ENCODE data around the gene TRA2B.

The TRA2B gene

GRCh38 chr3:185977679-185978040, 39.8 kb upstream of the TRA2B start:
- H3K4me2 ChIP-seq (ENCODE audit: low read length) = no peak overlapping the region
- no peak overlapping the region for H3K4me3 ChIP-seq (ENCODE audit: low read depth, low read length)
- H3K23ac ChIP-seq (ENCODE audit: low read length) = no peak overlapping the region
- no peak overlapping the region for H3K18ac ChIP-seq (ENCODE audit: low read length)
- H4K12ac ChIP-seq (ENCODE audit: low read depth, low read length) = no peak overlapping the region
- no peak overlapping the region for H2BK120ac ChIP-seq (ENCODE audit: insufficient read depth, low read length, poor library complexity)
- H2BK5ac ChIP-seq (ENCODE audit: low read depth, low read length, poor library complexity) = no peak overlapping the region
- H4K91ac ChIP-seq (ENCODE audit: low read depth, low read length) = no peak overlapping the region
- H2BK12ac ChIP-seq (ENCODE audit: low read length) = no peak overlapping the region
- no peak overlapping the region for H3K27ac ChIP-seq (ENCODE audit: low read depth, low read length)
- no peak for DNase-seq
- no peaks in the 10 kb centered on the region for H3K79me1 ChIP-seq (ENCODE audit: low read length)
- WGBS (ENCODE audit: extremely low coverage, insufficient coverage, insufficient read length) = no CpG with 5 or more reads among the region's 3 CpGs
- H3K4ac ChIP-seq (ENCODE audit: low read depth, low read length) = no peak overlapping the region
- no peaks in the 10 kb centered on the region for H3K36me3 ChIP-seq (ENCODE audit: control insufficient read depth in 1 of 2, insufficient read depth in 2 of 2, low read length in 2 of 2)
- H2AK5ac ChIP-seq (ENCODE audit: low read length) = no peak overlapping the region
- no peaks in the 10 kb centered on the region for H3K27me3 ChIP-seq (ENCODE audit: insufficient read depth, low read length)
- no peak overlapping the region for H4K8ac ChIP-seq (ENCODE audit: low read depth, low read length)
- no peaks in the 10 kb centered on the region for H3K4me1 ChIP-seq (ENCODE audit: control insufficient read depth in 1 of 2, insufficient read depth in 2 of 2, low read length in 2 of 2)
- no peaks in the 10 kb centered on the region for H3K79me2 ChIP-seq (ENCODE audit: control insufficient read depth, insufficient read depth, low read length, poor library complexity)
- H3K14ac ChIP-seq (ENCODE audit: low read length) = no peak overlapping the region
- no peak overlapping the region for H3K9ac ChIP-seq (ENCODE audit: low read length)
- H3K9me3 ChIP-seq (ENCODE audit: insufficient read depth, low read depth, low read length) = no peaks in the 10 kb centered on the region
- no peak overlapping the region for H2AFZ ChIP-seq (ENCODE audit: insufficient read depth, low read length, poor library complexity)

GRCh38 chr3:185976977-185977678, 39.3 kb upstream of the TRA2B start:
- no peaks in the 10 kb centered on the region for H3K79me2 ChIP-seq (ENCODE audit: control insufficient read depth, insufficient read depth, low read length, poor library complexity)
- H3K79me1 ChIP-seq (ENCODE audit: low read length) = no peaks in the 10 kb centered on the region
- no peaks in the 10 kb centered on the region for H3K27me3 ChIP-seq (ENCODE audit: insufficient read depth, low read length)
- no peak overlapping the region for H3K4me3 ChIP-seq (ENCODE audit: low read depth, low read length)
- H4K91ac ChIP-seq (ENCODE audit: low read depth, low read length) = no peak overlapping the region
- H3K4ac ChIP-seq (ENCODE audit: low read depth, low read length) = no peak overlapping the region
- no peak overlapping the region for H3K9ac ChIP-seq (ENCODE audit: low read length)
- H3K18ac ChIP-seq (ENCODE audit: low read length) = no peak overlapping the region
- no peak overlapping the region for H2BK5ac ChIP-seq (ENCODE audit: low read depth, low read length, poor library complexity)
- H3K36me3 ChIP-seq (ENCODE audit: control insufficient read depth in 1 of 2, insufficient read depth in 2 of 2, low read length in 2 of 2) = no peaks in the 10 kb centered on the region
- H2BK12ac ChIP-seq (ENCODE audit: low read length) = no peak overlapping the region
- no peak overlapping the region for H3K14ac ChIP-seq (ENCODE audit: low read length)
- 100% methylated on average over 1 of the region's 6 CpGs for WGBS (ENCODE audit: extremely low coverage, insufficient coverage, insufficient read length)
- no peak overlapping the region for H3K23ac ChIP-seq (ENCODE audit: low read length)
- no peak overlapping the region for H4K8ac ChIP-seq (ENCODE audit: low read depth, low read length)
- H3K4me2 ChIP-seq (ENCODE audit: low read length) = no peak overlapping the region
- H3K9me3 ChIP-seq (ENCODE audit: insufficient read depth, low read depth, low read length) = no peaks in the 10 kb centered on the region
- no peak overlapping the region for H4K12ac ChIP-seq (ENCODE audit: low read depth, low read length)
- no peaks in the 10 kb centered on the region for H3K4me1 ChIP-seq (ENCODE audit: control insufficient read depth in 1 of 2, insufficient read depth in 2 of 2, low read length in 2 of 2)
- no peak overlapping the region for H2BK120ac ChIP-seq (ENCODE audit: insufficient read depth, low read length, poor library complexity)
- H2AFZ ChIP-seq (ENCODE audit: insufficient read depth, low read length, poor library complexity) = no peak overlapping the region
- peak; percentile 68 to 86 for DNase-seq
- no peak overlapping the region for H3K27ac ChIP-seq (ENCODE audit: low read depth, low read length)
- no peak overlapping the region for H2AK5ac ChIP-seq (ENCODE audit: low read length)

- Histone ChIP-seq H2AFZ (ENCODE audit: insufficient read depth, low read length, poor library complexity) (no peak overlapping the region), H3K27me3 (ENCODE audit: insufficient read depth, low read length) (no peaks in the 10 kb centered on the region), H2BK5ac (ENCODE audit: low read depth, low read length, poor library complexity) (no peak overlapping the region), H3K4me1 (ENCODE audit: control insufficient read depth in 1 of 2, insufficient read depth in 2 of 2, low read length in 2 of 2) (no peaks in the 10 kb centered on the region), H2BK120ac (ENCODE audit: insufficient read depth, low read length, poor library complexity) (no peak overlapping the region), H4K12ac (ENCODE audit: low read depth, low read length) (no peak overlapping the region), H3K79me2 (ENCODE audit: control insufficient read depth, insufficient read depth, low read length, poor library complexity) (no peaks in the 10 kb centered on the region), H3K27ac (ENCODE audit: low read depth, low read length) (no peak overlapping the region), H3K4ac (ENCODE audit: low read depth, low read length) (no peak overlapping the region), H2BK12ac (ENCODE audit: low read length) (no peak overlapping the region), H3K9ac (ENCODE audit: low read length) (no peak overlapping the region), H2AK5ac (ENCODE audit: low read length) (no peak overlapping the region), H3K36me3 (ENCODE audit: control insufficient read depth in 1 of 2, insufficient read depth in 2 of 2, low read length in 2 of 2) (no peaks in the 10 kb centered on the region), H4K91ac (ENCODE audit: low read depth, low read length) (no peak overlapping the region), H4K8ac (ENCODE audit: low read depth, low read length) (no peak overlapping the region), H3K14ac (ENCODE audit: low read length) (no peak overlapping the region), H3K23ac (ENCODE audit: low read length) (no peak overlapping the region), H3K9me3 (ENCODE audit: insufficient read depth, low read depth, low read length) (no peaks in the 10 kb centered on the region), H3K4me2 (ENCODE audit: low read length) (no peak overlapping the region), H3K4me3 (ENCODE audit: low read depth, low read length) (no peak overlapping the region), H3K79me1 (ENCODE audit: low read length) (no peaks in the 10 kb centered on the region), H3K18ac (ENCODE audit: low read length) (no peak overlapping the region)
- no CpG with 5 or more reads among the region's 2 CpGs for WGBS (ENCODE audit: extremely low coverage, insufficient coverage, insufficient read length)
- no peak for DNase-seq
These were observed 38.3 kb upstream of the TRA2B start for GRCh38 chr3:185976100-185976499.

GRCh38 chr3:185971579-185971978, 33.8 kb upstream of the TRA2B start:
- H3K79me1 ChIP-seq (ENCODE audit: low read length) = no peaks in the 10 kb centered on the region
- no peak overlapping the region for H2BK12ac ChIP-seq (ENCODE audit: low read length)
- H3K27me3 ChIP-seq (ENCODE audit: insufficient read depth, low read length) = no peaks in the 10 kb centered on the region
- no peaks in the 10 kb centered on the region for H3K36me3 ChIP-seq (ENCODE audit: control insufficient read depth in 1 of 2, insufficient read depth in 2 of 2, low read length in 2 of 2)
- H3K23ac ChIP-seq (ENCODE audit: low read length) = no peak overlapping the region
- H3K4ac ChIP-seq (ENCODE audit: low read depth, low read length) = no peak overlapping the region
- no peak overlapping the region for H4K12ac ChIP-seq (ENCODE audit: low read depth, low read length)
- no peaks in the 10 kb centered on the region for H3K79me2 ChIP-seq (ENCODE audit: control insufficient read depth, insufficient read depth, low read length, poor library complexity)
- H3K4me3 ChIP-seq (ENCODE audit: low read depth, low read length) = no peak overlapping the region
- H2AFZ ChIP-seq (ENCODE audit: insufficient read depth, low read length, poor library complexity) = no peak overlapping the region
- no peak overlapping the region for H2AK5ac ChIP-seq (ENCODE audit: low read length)
- WGBS (ENCODE audit: extremely low coverage, insufficient coverage, insufficient read length) = no CpG with 5 or more reads among the region's 18 CpGs
- no peak overlapping the region for H3K9ac ChIP-seq (ENCODE audit: low read length)
- no peak overlapping the region for H3K14ac ChIP-seq (ENCODE audit: low read length)
- H2BK5ac ChIP-seq (ENCODE audit: low read depth, low read length, poor library complexity) = no peak overlapping the region
- no peak overlapping the region for H3K27ac ChIP-seq (ENCODE audit: low read depth, low read length)
- no peak overlapping the region for H3K18ac ChIP-seq (ENCODE audit: low read length)
- no peak overlapping the region for H4K91ac ChIP-seq (ENCODE audit: low read depth, low read length)
- H2BK120ac ChIP-seq (ENCODE audit: insufficient read depth, low read length, poor library complexity) = no peak overlapping the region
- H3K9me3 ChIP-seq (ENCODE audit: insufficient read depth, low read depth, low read length) = no peaks in the 10 kb centered on the region
- H4K8ac ChIP-seq (ENCODE audit: low read depth, low read length) = no peak overlapping the region
- no peak for DNase-seq
- H3K4me1 ChIP-seq (ENCODE audit: control insufficient read depth in 1 of 2, insufficient read depth in 2 of 2, low read length in 2 of 2) = no peaks in the 10 kb centered on the region
- H3K4me2 ChIP-seq (ENCODE audit: low read length) = no peak overlapping the region
